WTC11 (cell line): ENCODE results near the gene FANCC. TPM values are rescaled to one million over a fixed set of nuclear protein-coding genes. Genes with fewer than 3 reads are reported as not detected.

Experiments used
- ATAC-seq: fragments of 200-7000 bp; cut with Tn5 transposase; 2 replicates; pipeline ENCODE4 v1.10.0; 2021; ENCODE audit warnings: mild to moderate bottlenecking, moderate library complexity
- CTCF ChIA-PET: fragments of 300-600 bp; sonication (Branson Sonifier 250); formaldehyde crosslinking; loops from one replicate; lab custom pipeline; 2021; ENCODE audit warnings: antibody characterized with exemption; lab: Charles Lee
- POLR2A ChIA-PET: fragments of 350-600 bp; sonication (Branson Sonifier 250); formaldehyde crosslinking; loops from one replicate; lab custom pipeline; 2021; ENCODE audit warnings: antibody characterized with exemption; lab: Charles Lee
- DNase-seq: peaks from one replicate; pipeline ENCODE4 v3.0.0; 2021; ENCODE audit warnings: low spot score
- H3K27ac Mint-ChIP-seq: 2 replicates; pipeline ENCODE4 v1.8.0; 2021; ENCODE audit warnings: mixed read lengths
- H3K27me3 Mint-ChIP-seq: 2 replicates; pipeline ENCODE4 v1.8.0; 2021; ENCODE audit warnings: low read depth, mild to moderate bottlenecking, moderate library complexity, mixed read lengths
- H3K36me3 Mint-ChIP-seq: 2 replicates; pipeline ENCODE4 v1.8.0; 2021; ENCODE audit warnings: mixed read lengths
- H3K4me1 Mint-ChIP-seq: 2 replicates; pipeline ENCODE4 v1.8.0; 2022; ENCODE audit warnings: mixed read lengths
- H3K4me3 Mint-ChIP-seq: 2 replicates; pipeline ENCODE4 v1.8.0; 2021; ENCODE audit warnings: mild to moderate bottlenecking, moderate library complexity, mixed read lengths
- H3K9me3 Mint-ChIP-seq: 2 replicates; pipeline ENCODE4 v1.8.0; 2021; ENCODE audit warnings: mixed read lengths
- ARID4B ChIP-seq: sonication (generic); formaldehyde crosslinking; IDR thresholded peaks from 2 replicates; pipeline ENCODE4 v1.8.0; 2023; ENCODE audit warnings: missing genetic modification reagents, mild to moderate bottlenecking, borderline replicate concordance
- ATF3 ChIP-seq: sonication (generic); formaldehyde crosslinking; conservative IDR thresholded peaks from 2 replicates; pipeline ENCODE4 v1.8.1; 2022; ENCODE audit warnings: mild to moderate bottlenecking, missing genetic modification reagents
- CBFB ChIP-seq: sonication (generic); formaldehyde crosslinking; IDR thresholded peaks from 2 replicates; pipeline ENCODE4 v1.8.1; 2022; ENCODE audit warnings: mild to moderate bottlenecking, low read depth, missing genetic modification reagents
- E2F5 ChIP-seq: sonication (generic); formaldehyde crosslinking; IDR thresholded peaks from 2 replicates; pipeline ENCODE4 v1.8.1; 2022; ENCODE audit warnings: mild to moderate bottlenecking, moderate library complexity, missing genetic modification reagents
- GTF2I ChIP-seq: fragments of 250-450 bp; sonication (Bioruptor Pico); conservative IDR thresholded peaks from 2 replicates; pipeline ENCODE4 v1.4.0; 2021; ENCODE audit warnings: mild to moderate bottlenecking
- HMGA2 ChIP-seq: fragments of 250-450 bp; sonication (Bioruptor Pico); IDR thresholded peaks from 2 replicates; pipeline ENCODE4 v1.4.0; 2021; ENCODE audit warnings: mild to moderate bottlenecking, moderate library complexity
- JUN ChIP-seq: sonication (generic); formaldehyde crosslinking; IDR thresholded peaks from 2 replicates; pipeline ENCODE4 v1.8.0; 2023; ENCODE audit warnings: mild to moderate bottlenecking, missing genetic modification reagents
- MXD4 ChIP-seq: fragments of 250-450 bp; sonication (Bioruptor Pico); IDR thresholded peaks from 2 replicates; pipeline ENCODE4 v1.8.0; 2021; ENCODE audit warnings: mild to moderate bottlenecking, moderate library complexity, borderline replicate concordance
- NFATC4 ChIP-seq: fragments of 250-450 bp; sonication (Bioruptor Pico); IDR thresholded peaks from 2 replicates; pipeline ENCODE4 v1.9.0; 2021; ENCODE audit warnings: mild to moderate bottlenecking
- NFYB ChIP-seq: sonication (generic); formaldehyde crosslinking; conservative IDR thresholded peaks from 2 replicates; pipeline ENCODE4 v1.8.0; 2022; ENCODE audit warnings: low read depth, missing genetic modification reagents
- NR1H2 ChIP-seq: sonication (generic); formaldehyde crosslinking; IDR thresholded peaks from 2 replicates; pipeline ENCODE4 v1.9.0; 2021; ENCODE audit warnings: mild to moderate bottlenecking, moderate library complexity, missing genetic modification reagents
- PREB ChIP-seq: sonication (generic); formaldehyde crosslinking; IDR thresholded peaks from 2 replicates; pipeline ENCODE4 v1.8.1; 2022; ENCODE audit warnings: mild to moderate bottlenecking, missing genetic modification reagents, moderate library complexity, borderline replicate concordance
- PRRX2 ChIP-seq: fragments of 250-450 bp; sonication (Bioruptor Pico); IDR thresholded peaks from 2 replicates; pipeline ENCODE4 v1.8.0; 2021; ENCODE audit warnings: mild to moderate bottlenecking
- RELA ChIP-seq: sonication (generic); formaldehyde crosslinking; IDR thresholded peaks from 2 replicates; pipeline ENCODE4 v1.8.1; 2022; ENCODE audit warnings: missing genetic modification reagents, mild to moderate bottlenecking, borderline replicate concordance
- RORB ChIP-seq: fragments of 250-450 bp; sonication (Bioruptor Pico); IDR thresholded peaks from 2 replicates; pipeline ENCODE4 v1.9.0; 2021; ENCODE audit warnings: mild to moderate bottlenecking
- SP1 ChIP-seq: sonication (generic); formaldehyde crosslinking; conservative IDR thresholded peaks from 2 replicates; pipeline ENCODE4 v1.8.1; 2022; ENCODE audit warnings: missing genetic modification reagents
- STAT6 ChIP-seq: sonication (generic); formaldehyde crosslinking; conservative IDR thresholded peaks from 2 replicates; pipeline ENCODE4 v1.8.1; 2023; ENCODE audit warnings: mild to moderate bottlenecking, low read depth, missing genetic modification reagents, moderate library complexity
- USF2 ChIP-seq: sonication (generic); formaldehyde crosslinking; IDR thresholded peaks from 2 replicates; pipeline ENCODE4 v1.8.1; 2023; ENCODE audit warnings: mild to moderate bottlenecking, missing genetic modification reagents, moderate library complexity
- ZBTB43 ChIP-seq: sonication (generic); formaldehyde crosslinking; IDR thresholded peaks from 2 replicates; pipeline ENCODE4 v1.8.1; 2023; ENCODE audit warnings: mild to moderate bottlenecking, missing genetic modification reagents
- ZNF219 ChIP-seq: sonication (generic); formaldehyde crosslinking; IDR thresholded peaks from 2 replicates; pipeline ENCODE4 v1.8.0; 2023; ENCODE audit warnings: missing genetic modification reagents, mild to moderate bottlenecking, borderline replicate concordance
- ZNF232 ChIP-seq: sonication (generic); formaldehyde crosslinking; IDR thresholded peaks from 2 replicates; pipeline ENCODE4 v1.8.0; 2022; ENCODE audit warnings: mild to moderate bottlenecking, missing genetic modification reagents
- ZNF317 ChIP-seq: sonication (generic); formaldehyde crosslinking; IDR thresholded peaks from 2 replicates; pipeline ENCODE4 v1.8.1; 2023; ENCODE audit warnings: low read depth, mild to moderate bottlenecking, moderate library complexity, missing genetic modification reagents, borderline replicate concordance
- ZNF396 ChIP-seq: fragments of 250-450 bp; sonication (Bioruptor Pico); IDR thresholded peaks from 2 replicates; pipeline ENCODE4 v1.8.0; 2021; ENCODE audit warnings: mild to moderate bottlenecking, moderate library complexity, borderline replicate concordance
- ZNF423 ChIP-seq: fragments of 250-450 bp; sonication (Bioruptor Pico); IDR thresholded peaks from 2 replicates; pipeline ENCODE4 v2.1.2; 2022; ENCODE audit warnings: mild to moderate bottlenecking, moderate library complexity
- total RNA-seq: library from RNA; stranded (reverse); gene quantifications from 3 replicates; pipeline ENCODE4 v1.2.3, GENCODE V29; 2021

FANCC gene
- total RNA-seq, 1 experiment from 2014 or later, result 10.9 TPM

- H3K4me3 Mint-ChIP-seq, result no peak overlapping the region
- TF ChIP-seq SP1 (CRISPR knock-in tag) (no peak), RELA (CRISPR knock-in tag) (no peak), ZNF396 (CRISPR knock-in tag) (no peak), ZNF423 (CRISPR knock-in tag) (no peak), PRRX2 (CRISPR knock-in tag) (no peak), GTF2I (no peak), ATF3 (CRISPR knock-in tag) (no peak), NR1H2 (CRISPR knock-in tag) (no peak), ZBTB43 (no peak), NFATC4 (no peak), MXD4 (no peak), USF2 (CRISPR knock-in tag) (no peak), ZNF317 (CRISPR knock-in tag) (no peak)
- DNase-seq, result no peak
- CTCF ChIA-PET, result interaction anchor here (1.0 to 1.2 kb wide), 2 partner anchors 52 to 116 kb away, joined by 3 to 4 read pairs; no protein-coding TSS in a partner anchor
- H3K4me1 Mint-ChIP-seq, result no peaks in the 10 kb centered on the region
- H3K36me3 Mint-ChIP-seq, result no peaks in the 10 kb centered on the region
- POLR2A ChIA-PET, result no interaction called here
- H3K27ac Mint-ChIP-seq, result no peak overlapping the region
- peaks cover 9% of the 10 kb centered on the region; the same call in 1 of the 2 replicates for H3K9me3 Mint-ChIP-seq
- no peaks in the 10 kb centered on the region for H3K27me3 Mint-ChIP-seq
- ATAC-seq, result no peak
Measured at GRCh38 chr9:95283673-95284072, 33.8 kb downstream of the FANCC start.

GRCh38 chr9:95282332-95282731, 35.2 kb downstream of the FANCC start:
- H3K27ac Mint-ChIP-seq, result no peak overlapping the region
- H3K4me3 Mint-ChIP-seq, result no peak overlapping the region
- CTCF ChIA-PET, result interaction anchor here (1.2 kb wide), 2 partner anchors 14 to 114 kb away, joined by 3 to 4 read pairs; no protein-coding TSS in a partner anchor
- H3K27me3 Mint-ChIP-seq, result no peaks in the 10 kb centered on the region
- POLR2A ChIA-PET, result no interaction called here
- peaks cover 9% of the 10 kb centered on the region; the same call in 1 of the 2 replicates for H3K9me3 Mint-ChIP-seq
- ATAC-seq (no peak), DNase-seq (no peak)
- H3K4me1 Mint-ChIP-seq, result no peaks in the 10 kb centered on the region
- no peaks in the 10 kb centered on the region for H3K36me3 Mint-ChIP-seq
- TF ChIP-seq CBFB (CRISPR knock-in tag) (no peak), ATF3 (CRISPR knock-in tag) (no peak), ARID4B (CRISPR knock-in tag) (no peak), RORB (no peak), PREB (CRISPR knock-in tag) (no peak), NFYB (CRISPR knock-in tag) (no peak), JUN (CRISPR knock-in tag) (no peak), HMGA2 (no peak), ZNF219 (no peak), ZNF232 (CRISPR knock-in tag) (no peak), SP1 (CRISPR knock-in tag) (no peak), E2F5 (CRISPR knock-in tag) (no peak), STAT6 (CRISPR knock-in tag) (no peak)
